Middle frontal gyrus (tissue), 1 donor: ENCODE data around the gene DUSP2.

Experiments
- DNase-seq: peaks from one replicate; pipeline ENCODE4 v3.0.0-alpha.2; 2015; ENCODE audit warnings: low spot score; ENCODE audit errors: extremely low spot score

DUSP2 gene

DNA sequence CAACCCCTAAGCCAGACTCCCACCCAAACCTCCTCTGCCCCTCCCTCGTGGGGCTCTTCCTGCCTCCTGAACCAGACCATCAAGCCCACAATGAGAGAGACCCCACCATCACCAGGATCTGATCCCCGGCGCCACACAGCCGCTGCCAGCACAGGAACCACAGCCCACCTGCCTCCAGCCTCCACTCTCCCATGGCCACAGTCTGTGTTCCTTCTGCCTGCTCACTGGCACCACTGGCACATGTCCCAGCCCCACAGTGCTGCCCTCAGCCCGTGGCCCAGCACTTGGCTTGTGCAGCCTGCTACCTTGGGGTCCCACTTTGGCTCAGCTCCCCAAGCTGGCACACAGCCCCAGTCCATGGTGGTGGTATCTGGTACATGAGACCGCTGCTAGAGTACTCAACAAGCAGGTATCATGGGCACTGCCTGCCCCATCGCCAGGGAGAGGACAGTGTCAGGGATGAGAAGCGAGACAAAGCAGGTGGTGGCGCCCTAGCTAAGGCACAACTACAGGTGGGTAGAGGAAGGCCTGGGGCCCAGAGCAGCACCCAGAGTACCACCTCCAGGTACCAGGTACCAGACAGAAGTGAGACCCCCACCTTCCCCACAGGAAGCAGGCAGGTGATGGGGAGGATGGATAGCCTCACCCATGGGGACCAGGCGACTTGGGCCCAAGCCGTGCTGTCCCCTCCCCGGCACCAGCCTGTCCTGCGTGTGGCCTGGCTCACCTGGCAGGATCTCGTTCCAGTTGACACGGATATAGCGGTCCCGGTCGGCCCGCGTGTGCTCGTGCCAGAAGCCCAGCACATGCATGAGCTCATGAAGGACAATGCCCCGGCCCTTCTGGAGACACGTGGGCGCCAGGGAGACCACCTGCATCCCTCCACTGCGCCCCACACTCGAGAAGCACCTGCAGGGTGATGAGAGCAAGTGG is 13.2 kb downstream of the DUSP2 start:
- no peak for DNase-seq

DNA sequence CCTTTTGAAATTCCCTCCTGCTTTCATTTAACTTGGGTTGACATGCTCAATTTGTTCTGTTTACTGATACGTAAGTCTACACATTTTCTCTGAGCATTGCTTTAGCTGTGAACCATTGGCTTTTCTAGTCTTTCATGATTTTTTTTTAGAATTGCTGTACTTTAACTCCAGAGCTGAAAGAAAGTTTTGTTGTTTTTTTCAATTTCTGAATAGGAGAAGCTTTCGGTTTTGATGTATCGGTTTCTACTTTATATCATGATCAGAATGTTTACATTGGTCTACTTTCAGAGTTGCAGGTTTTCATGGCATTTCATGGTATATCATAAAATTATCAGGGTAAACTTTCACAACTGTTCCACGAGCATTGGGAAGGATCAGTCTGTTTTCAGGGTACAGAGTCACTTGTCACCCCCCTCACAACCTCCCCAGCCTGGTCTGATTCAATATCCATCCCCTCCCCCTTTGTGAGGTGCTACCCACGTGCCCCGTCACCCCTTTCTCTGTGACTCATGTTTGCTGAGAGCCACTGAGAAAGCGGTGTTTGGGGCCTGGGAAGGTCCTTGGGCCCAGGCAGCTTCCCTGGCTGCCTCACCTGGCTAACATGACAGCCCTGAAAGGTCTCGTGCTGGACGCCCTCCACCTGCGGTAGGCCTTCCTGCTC is 14.0 kb downstream of the DUSP2 start:
- DNase-seq, result no peak

DNA sequence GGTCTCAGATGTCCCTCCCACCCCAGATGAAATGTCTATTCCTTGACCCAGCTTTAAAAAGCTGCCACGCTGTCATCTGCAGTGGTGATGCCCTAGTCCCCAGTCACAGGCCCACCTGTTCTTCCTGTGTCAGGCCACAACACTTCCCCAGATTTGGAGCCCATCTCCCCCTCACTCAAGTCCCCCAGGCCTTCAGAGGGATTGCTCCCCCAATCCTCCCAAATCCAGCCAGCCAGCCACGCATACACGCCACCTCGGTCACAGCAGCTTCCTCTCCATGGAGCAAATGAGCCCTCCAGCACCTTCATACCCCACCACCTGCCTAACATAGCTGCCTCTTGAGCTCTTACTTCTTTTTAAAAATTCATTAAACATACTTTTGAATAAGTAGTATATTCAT is 14.8 kb downstream of the DUSP2 start:
- no peak for DNase-seq

DNA sequence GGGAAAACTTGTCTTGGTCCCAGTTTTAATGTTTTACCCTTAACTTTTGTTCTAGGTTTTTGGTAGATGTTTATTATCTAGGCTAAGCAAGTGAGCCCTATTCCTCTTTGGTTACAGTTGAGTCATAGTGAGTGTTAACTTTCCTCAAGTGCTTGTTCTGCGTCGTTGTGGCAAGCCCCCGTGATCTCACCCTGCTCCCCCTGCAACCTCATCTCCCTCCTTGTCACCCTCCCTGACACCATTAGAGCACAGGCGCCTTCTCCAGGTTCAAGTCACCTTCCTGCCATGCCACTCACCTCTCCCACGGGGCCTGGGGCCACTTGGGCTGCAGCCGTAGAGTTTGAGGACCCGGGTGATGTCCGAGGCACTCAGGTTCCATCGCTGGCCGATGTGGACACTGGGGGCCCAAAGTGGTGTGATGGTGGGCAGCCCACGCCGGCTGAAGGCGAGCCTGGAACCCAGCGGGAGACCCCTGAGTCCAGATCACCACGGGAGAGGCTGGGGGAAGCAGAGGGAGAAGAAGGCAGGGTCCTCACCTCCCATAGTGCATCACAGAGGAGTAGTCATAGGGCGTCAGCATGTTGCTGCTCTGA is 15.6 kb downstream of the DUSP2 start:
- DNase-seq, result no peak

DNA sequence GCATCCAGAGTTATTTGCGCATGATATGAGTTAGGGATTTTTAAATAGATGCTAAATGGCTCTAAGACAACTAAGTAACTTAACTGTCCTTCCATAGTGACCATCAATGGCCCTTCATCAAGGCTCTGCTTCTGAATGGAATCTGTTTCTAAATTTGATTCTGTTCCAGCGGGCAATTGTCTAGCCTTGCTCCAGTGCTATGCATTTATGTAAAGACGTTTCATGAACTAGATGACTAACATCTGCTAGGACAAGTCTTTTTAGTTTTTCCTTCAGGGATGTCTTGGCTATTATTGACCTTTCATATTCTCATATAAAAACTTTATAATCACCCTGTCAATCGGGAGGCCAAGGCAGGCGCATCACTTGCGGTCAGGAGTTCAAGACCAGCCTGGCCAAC is 16.8 kb downstream of the DUSP2 start:
- DNase-seq, result no peak

DNA sequence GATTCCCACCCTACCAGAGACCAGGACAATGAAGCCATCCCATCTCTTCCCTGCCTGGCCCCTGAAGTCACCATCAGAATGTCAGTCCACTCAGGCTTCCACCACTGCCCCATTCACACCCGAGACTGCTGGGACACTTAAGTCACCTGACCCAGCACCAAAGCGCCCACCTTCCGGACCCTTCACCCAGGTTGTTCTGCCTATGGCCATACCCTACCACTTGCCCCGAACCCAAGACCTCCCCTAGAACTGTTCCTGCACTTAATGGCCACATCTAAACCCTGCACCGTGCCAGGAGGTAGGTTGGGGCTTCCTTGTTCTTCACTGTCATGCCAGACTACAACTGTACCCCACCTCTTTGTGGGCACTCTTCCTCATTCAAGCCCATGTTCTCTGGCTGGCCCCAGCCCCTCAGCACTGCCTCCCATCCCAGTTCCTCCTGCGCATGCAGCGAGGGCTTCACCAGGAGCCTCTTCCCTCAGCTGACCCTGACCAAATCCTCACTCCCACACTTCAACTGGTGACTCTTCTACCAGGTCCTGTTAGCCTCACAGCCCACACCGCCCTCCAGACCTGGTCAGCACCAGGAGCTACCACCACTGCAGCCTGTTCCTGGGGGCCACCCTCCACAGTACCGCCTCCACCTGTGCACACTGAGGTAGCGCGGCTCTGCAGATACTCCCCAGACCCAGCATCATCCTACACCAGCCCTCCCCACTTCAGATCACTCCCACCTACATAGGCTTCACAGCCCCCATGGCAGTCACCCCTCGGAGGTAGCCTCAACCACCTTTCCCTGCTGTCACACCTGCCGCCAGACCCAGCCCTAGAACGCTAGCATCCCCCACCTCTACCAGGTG is 20.6 kb downstream of the DUSP2 start:
- no peak for DNase-seq

DNA sequence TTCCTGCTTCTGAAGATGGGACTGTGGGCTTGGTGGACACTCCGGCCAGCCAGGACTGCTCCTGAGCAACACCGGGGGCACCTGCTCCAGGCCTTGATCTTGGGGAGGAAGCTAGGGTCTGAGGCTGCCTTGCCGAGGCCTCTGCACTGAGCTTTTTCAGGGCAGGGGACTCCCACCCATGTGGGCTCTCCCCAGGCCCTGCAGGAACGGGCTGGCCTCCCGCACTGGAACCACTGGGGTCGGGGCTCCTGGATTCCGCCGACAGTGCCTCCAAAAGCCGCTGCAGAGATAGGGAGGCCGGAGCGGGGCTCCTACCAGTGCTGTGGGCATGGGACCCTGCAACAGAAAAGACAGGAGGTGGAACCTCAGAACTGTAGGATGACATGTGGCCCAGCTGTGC is 21.3 kb downstream of the DUSP2 start:
- no peak for DNase-seq

DNA sequence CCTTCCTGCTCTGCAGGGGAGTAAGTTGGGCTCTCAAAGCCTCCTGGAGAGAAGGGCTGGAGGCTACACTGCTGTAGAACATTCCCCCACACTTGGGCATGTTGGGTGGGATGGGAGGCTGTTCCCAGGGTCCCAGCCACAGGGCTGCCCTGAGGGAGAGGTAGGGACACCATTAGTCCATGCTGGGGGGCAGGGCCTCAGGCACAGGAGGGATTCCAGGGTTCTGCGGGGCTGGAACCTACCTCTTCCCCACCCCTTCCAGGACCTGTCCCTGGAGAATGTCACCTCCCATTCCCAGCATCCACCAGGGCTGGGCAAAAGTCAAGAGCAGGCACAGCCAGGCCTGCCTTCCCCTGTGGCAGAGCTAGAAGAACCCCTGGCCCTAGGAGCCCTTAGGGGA is 21.9 kb downstream of the DUSP2 start:
- DNase-seq, result no peak

DNA sequence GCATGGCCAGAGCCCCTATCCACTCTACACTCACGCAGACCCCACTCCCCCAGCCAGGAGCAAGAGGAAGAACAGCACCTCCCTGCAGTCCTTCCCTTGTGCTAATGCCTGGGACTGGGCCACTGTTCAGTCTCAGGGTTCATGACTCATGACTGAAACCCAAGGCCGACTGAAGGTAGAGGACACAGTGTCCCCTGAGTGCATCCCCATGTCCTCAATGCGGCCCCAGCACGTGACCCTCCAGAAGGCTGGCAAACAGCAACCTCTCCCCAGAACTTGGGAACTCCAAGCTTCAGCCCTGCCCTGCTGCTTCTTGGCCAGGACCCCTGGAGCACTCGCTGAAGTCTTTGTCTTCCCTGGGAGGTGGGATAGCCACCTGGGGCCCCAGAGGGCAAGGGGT is 22.8 kb downstream of the DUSP2 start:
- no peak for DNase-seq

DNA sequence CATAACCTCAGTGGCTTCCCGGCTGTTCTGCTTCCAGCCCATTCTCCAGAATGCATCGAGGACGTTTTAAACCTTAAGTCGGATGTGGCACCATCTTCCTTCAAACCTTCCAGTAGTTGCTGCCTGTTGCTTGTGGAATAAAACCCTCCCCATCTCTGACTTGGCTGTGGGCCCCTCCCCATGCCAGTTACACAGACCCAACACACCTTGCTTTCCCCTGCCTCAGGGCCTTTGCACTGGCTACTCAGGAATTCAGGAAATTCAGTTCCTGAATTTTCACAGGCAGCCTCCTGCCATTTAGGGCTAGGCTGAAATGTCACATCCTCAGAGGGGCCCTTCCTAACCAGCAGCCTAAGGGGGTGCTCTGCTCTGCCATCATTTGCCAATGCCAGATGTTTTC is 23.8 kb downstream of the DUSP2 start:
- DNase-seq, result no peak

DNA sequence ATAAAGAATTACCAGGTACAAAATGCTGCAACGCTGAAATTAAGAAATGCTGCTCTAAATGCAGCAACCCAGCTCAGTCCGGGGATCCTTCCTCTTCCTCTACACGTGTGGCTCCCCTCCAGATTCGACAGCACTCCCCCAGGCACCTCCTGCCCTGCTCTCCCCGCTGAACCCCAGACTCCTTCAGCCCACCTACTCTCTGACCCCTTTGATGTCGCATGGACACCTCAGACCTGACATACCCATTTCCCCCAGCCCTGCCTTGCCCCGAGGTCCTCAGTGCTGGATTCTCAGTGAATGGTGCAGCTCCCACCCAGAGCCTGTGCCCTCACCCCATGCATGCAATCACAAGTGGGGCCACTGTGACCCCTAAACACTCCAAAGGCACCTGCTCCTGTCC is 24.2 kb downstream of the DUSP2 start:
- no peak for DNase-seq

DNA sequence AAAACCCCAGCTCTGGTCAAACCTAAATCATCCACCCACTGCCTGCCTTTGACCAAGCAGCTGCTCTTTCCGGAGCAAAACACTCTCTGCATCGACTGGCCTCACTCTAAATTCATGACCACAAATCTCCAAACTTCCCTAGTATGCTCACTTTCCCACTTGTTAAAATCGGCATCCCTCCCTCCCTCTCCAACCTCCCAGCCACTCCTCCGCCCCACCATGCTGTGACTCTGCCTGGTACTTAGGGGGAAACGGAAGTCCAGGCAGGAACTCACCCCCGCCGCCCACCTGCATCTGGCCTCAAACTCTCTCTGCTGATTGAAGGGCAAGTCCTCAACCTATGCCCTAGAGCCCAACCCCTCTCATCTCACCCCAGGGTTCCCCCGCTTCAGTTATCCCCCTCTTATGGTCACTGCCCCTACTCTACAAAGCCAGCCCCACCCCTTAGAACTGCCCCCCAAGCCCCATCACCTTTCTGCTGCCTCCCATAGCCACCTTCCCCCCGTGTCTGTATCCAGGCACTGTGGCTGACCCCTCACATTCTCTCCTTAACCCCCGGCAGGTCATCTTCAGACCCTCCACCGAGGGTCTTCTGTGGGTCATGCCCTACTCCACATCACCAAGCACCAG is 25.0 kb downstream of the DUSP2 start:
- DNase-seq, result no peak

DNA sequence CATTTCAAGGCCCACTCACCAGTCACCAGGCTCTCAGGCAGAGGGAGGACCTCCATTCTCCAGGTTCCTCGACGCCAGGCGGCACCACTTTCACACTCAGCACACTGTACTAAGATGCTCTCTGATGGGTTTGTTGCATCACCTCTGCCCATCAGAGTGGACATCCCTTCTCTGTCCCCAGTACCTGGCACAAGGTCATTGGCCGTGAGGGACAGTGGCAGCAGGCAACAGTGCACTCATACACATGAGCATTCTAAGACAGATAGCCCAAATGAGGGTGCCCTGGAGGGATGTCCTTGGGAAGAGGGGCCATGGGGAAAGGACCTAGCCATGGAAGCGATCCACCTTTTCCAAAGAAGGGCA is 25.9 kb downstream of the DUSP2 start:
- no peak for DNase-seq

DNA sequence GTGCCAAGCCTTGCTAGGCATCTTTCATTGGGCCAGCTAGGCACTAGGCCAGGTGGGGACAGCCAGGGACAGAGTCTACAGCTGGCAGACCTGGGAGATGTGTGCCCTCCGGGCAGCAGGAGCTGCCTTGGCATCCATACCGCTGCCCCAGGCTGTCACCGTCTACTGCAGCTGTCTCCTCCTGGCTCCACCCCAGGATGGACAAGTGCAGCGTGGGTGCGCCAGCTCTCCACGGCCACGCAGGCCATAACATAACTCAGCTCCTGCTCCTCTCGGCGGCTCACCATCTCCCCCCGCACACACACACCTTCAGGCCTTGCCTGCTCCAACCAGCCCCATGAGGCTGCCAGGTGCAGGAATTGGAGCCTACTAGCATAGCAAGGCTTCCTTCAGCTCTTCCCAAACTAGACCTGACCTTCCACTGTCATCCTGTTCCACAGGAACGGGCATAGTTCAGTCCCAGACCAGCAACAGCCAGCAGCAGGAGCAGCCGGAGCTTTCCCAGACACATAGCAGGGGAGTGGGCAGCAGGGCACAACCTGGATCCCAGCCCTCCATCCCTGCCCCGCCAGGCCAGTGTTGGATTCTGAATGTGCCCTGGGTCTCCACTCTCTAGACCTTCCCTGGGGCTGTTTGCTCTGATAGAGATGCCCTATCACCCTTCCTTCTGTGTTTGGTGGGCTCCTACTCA is 26.4 kb downstream of the DUSP2 start:
- DNase-seq, result no peak

DNA sequence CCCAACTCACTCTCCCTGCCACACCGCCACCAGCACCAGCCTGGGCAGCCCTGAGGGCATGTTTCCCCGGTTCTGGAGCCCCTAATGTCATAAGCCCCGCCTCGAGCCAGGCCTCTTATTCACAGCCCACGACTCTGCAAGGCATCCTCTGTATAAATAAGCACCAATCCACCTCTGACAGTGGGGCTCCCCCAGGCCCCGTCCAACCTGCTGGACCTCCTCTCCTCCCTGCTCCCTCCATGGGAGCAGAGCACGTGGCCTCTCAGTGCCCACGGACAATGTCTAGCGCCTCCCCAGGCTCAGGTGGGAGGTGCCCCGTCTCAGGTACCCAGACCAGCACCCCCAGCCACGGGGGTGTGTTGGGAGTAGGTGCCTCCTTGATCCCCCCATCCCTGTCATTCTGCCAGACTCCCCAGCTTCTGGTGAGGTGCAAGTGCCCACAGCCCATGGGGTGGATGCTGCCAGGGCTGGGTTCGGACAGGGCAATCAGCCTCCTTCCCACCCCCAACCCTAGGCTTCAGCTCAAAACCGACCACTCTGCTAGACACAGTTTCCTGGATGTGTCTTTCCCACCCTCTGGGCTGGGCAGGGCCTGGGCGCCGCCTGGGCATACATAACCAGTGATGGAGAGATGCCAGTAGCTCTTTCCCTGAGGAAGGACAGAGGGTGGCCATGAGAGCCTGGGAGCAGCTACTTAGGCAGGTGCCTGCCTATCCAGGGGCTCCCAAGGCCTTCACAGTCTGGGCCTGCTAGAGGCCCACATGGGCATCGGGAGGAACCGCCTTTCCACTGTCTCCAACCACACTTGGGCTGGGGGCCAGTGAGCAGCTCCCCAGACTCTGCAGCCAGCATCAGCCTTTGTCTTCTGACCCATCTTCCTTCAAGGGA is 27.3 kb downstream of the DUSP2 start:
- DNase-seq, result no peak

DNA sequence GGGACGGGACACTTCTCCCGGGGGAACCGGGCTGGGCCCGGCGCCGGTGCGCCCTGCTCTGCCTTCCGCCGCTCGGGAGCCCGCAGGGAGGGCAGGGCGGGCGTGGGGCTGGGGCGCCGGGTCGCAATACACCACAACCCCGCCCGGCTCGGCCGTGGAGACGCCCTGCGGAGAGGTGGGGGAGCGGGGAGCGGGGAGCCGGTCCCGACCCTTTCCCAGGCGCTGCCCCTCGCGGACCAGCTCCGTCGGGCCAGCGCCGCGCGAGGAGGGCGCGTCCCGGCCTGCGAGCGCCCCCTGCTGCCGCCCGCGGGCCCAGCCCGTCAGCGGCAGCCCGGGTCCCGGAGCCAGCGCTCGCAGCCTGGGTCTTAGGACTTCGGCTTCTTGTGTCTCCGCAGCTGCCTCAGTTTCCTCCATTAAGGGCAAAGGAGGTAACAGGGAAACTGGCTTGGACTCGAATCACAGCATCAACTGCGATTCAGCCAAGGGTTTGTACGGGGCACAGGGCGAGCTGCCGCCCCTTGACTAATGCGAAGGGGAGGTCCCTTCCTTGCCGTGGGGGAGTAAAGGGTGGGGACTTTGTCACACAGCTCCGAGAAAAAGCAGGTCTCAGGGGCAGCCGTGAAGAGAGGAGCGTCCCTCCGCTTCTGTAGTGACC is 28.2 kb downstream of the DUSP2 start:
- DNase-seq, result no peak

DNA sequence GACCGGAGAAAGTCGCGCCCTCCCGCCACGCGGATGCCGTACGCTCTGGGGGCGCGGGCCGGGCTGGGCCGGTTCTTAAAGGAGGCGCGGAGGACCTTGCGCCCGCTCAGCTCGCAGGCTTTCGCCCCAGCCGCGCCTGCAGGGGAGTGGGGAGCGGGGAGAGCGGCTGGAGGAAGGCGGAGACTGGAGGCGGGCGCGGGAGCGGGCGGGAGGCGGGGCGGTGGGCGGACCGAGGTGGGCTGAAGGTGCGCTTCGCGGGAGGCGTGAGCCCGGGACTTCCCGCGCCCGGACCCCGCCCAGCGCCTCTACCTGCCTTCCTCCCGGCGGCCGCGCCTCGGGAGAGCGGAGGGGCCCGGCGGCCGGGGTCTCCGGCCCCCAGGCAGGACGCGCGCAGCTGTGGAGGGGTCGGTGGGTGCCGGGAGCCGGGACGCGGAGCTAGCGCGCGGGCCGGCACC is 28.8 kb downstream of the DUSP2 start, which contains the start of gene ADRA2B:
Gene ADRA2B, minus strand, starts transcription at position 148 of the 455 bp plus-strand sequence. CDS start 422 bp downstream, outside the sequence.
- no peak for DNase-seq

DNA sequence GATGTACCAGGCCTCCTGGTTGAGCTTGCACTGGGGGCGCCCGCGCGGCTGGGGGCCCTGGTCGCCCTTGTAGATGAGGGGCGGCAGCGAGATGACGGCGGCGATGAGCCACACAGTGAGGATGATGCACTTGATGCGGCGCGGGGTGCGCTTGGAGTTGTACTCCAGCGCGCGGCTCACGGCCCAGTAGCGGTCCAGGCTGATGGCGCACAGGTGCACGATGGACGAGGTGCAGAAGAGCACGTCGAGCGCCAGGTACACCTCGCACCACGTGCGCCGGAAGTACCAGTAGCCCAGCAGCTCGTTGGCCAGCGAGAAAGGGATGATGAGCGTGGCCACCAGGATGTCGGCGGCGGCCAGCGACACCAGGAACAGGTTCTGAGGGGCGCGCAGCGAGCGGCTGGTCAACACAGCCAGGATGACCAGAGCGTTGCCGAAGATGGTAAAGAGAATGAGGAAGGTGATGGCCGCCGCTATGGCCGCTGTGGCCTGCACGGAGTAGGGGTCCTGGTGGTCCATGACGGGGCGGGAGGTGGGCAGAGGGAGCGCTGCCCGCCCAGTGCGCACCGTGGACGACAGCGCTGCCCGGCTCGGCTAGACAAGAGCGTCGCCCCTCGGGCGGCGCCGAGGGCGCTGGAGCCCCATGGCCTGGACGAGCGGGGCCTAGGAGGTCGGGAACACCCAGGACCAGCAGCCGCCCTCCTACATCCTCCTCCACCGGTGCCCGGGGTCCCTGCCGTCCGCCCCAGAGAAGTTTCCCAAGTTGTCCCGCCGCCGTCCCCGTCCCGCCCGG is 29.4 kb downstream of the DUSP2 start:
- DNase-seq, result no peak
